GM21717 (cell line): ENCODE results near the gene PHC2.
"Not testable (repeated sequence)": the region's sequence is repeated elsewhere in the genome, so short reads cannot be mapped to it uniquely, and the experiment has no call there.

Source experiments
- ATAC-seq: cut with Tn5 transposase; IDR thresholded peaks from one replicate; pipeline ENCODE4 v1.9.1; 2021; ENCODE audit warnings: mild to moderate bottlenecking, moderate library complexity; ENCODE audit not compliant: unreplicated experiment

The PHC2 gene

DNA sequence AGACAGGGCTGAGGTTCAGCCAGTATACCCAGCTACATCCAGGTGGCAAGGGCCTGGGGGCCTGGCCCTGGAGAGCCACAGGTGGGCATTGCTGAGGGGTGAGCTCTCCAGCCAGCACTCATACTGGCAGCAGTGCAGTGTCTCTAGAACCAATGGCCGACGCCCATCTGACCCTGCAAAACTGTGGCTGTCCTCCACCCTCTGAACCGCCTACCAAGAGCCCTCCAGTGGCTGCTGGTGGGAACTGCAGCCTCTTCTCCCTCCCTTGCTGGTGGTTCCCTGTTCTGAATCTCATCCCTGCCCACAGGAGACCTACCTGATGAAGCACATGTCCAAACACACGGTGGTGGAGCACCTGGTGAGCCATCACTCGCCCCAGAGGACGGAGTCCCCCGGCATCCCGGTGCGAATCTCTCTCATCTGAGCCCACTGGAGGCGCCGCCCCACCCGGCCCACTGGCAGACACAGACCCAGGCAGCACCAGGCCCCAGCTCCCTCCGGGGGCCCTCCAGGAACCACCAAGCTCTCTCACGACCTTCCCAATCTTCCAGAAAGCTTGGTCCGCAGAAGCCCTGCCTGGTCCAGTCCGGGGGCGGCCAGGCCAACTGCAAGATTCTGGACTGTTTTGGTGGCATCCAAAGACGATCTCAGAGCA, 132.1 kb downstream of the PHC2 start:
- no peak for ATAC-seq

DNA sequence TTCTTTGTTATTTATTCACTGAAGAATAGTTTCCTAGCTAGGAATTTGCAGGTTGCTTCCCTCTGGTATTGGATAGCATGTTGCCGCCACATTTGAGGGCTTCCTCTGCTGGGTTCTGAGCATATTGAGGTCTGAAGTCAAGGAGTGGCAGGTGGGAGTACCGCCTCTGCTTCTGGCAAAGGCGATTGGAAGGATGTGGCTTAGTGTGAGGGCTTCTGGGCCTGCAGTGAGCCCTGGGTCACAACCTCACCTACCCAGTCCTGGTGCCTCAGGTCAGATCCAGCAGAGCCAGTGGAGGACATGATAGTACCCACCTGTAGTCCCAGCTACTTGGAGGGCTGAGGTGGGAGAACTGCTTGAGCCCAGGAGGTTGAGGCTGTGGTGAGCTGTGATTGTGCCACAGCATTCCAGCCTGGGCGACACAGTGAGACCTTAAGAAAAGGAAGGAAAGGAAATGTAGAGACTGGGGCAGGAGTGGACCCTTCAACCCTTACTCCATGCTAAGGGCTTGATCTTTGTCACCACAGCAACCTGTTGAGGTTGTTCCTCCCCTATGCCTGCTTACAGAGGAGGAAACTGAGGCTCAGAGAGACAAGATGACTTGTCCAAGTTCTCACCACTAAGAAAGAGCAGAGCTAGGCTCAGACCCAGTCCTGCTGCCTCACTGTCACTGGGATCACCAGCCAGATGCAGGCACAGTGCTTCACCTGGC, 132.8 kb downstream of the PHC2 start:
- no peak for ATAC-seq

DNA sequence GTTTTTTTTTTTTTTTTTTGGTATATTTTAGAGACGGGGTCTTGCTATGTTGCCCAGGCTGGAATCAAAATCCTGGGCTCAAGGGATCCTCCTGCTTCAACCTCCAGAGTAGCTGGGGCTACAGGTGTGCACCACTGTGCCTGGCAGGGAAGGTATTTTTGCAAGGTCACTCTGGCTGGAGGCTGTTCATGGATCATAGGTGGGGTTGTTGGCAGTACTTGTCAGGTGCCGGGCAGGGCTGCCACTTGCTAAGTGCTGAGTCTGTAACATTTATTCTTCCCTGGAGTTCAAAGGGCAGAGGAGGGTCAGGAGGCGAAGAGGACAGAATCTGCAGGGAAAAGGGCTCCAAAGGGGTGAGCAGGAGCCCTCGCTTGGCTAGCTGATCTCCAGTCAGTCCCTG, 134.1 kb downstream of the PHC2 start:
- ATAC-seq, result no peak

DNA sequence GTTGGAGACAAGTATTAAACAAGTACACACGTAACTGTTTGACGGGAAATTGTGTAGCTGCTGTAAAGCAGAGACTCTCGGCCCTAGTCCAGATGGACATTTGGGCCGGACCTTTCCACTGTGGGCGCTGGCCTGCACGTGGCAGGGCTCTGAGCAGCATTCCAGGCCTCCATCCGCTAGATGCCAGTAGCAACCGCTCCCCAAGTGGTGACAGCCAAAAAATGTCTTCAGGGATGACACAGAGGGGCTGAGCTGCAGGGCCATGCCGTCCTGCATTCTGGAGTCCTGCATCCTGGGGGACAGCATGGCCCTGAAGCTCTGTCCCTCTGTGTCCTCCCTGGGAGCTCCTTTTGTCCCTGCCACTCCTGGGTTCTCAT, 134.8 kb downstream of the PHC2 start:
- ATAC-seq, result no peak

DNA sequence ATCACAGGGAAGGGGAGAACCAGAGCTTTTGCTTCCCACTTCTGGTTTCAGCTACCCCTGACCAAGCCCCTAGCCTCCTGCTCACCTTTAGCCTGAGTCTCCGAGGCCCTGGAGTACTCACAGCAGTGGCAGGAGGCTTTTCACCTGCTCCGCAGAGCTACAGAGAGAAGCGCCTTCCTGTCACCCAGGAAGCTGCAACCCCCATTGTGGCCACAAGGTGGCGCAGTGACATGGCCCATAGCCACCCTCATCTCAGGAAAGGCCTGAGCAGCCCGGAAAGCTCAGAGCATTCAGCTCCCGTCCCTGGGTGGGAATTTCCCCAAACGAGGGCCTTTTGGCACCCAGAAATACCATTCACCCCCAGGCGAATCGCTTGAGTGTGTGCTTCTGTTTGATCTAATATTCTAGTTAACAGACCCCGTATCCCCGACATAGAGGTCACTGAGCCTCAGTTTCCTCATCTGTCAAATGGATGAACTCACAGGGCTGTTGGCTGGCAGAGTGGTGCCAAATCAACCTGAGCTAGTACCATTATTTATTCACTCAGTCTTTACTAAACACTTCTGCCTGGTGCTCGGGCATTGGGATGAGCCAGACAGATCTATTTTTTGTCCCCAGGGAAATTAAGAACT, 135.3 kb downstream of the PHC2 start:
- peak; percentile 56 for ATAC-seq

DNA sequence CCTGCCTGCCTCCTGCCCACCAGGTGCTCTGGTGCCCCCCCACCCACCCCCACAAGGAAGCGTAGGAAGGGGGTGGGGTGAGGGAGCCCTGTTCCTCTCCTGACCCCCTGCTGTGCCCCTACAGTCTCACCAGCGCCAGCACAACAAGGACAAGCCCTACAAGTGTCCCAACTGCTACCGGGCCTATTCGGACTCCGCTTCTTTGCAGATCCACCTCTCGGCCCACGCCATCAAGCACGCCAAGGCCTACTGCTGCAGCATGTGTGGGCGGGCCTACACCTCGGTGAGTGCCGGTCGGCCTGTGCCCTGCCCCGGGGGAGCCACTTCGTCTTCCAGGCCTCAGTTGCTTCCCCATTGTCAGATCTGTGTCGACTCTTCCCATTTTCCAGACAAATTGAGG, 135.9 kb downstream of the PHC2 start:
- no peak for ATAC-seq

DNA sequence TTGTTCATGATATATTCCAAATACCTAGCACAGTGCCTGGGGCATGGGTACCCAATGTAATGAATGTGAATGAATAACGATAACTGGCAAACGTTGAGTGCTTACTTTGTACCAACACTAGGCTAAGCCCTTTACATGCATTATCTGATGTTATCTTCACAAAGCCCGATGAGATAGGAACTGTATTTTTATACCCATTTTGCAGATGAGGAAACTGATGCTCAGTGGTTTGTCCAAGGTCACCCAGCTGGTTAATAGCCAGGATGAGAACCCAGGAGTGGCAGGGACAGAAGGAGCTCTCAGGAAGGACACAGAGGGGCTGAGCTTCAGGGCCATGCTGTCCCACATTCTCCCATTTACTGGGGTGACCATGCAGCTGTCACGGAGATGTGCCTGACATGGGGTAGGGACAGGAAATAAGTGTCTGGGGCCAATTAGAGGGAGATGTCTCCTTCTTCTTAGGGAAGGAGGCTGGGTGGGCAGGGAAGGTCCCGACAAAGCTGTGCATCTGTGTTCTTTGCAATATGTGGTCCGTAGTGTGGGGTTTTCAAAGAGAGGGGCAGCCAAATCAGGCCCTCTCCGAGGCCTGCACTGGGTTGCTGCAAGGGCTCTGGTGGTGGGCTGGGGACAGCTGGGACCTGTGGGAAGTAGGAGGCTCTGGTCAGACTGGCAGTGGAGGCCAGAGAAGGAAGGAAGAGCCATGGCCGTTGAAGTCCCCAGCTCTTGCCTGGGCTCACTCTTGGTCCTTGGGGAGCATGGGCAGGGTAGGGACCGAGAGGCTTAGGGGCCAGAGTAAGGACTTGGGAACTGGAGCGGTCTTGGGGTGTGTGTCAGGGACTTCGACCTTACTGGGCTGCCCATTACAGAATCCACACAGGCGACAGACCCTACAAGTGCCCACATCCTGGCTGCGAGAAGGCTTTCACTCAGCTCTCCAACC, 136.6 kb downstream of the PHC2 start:
- ATAC-seq, result no peak

DNA sequence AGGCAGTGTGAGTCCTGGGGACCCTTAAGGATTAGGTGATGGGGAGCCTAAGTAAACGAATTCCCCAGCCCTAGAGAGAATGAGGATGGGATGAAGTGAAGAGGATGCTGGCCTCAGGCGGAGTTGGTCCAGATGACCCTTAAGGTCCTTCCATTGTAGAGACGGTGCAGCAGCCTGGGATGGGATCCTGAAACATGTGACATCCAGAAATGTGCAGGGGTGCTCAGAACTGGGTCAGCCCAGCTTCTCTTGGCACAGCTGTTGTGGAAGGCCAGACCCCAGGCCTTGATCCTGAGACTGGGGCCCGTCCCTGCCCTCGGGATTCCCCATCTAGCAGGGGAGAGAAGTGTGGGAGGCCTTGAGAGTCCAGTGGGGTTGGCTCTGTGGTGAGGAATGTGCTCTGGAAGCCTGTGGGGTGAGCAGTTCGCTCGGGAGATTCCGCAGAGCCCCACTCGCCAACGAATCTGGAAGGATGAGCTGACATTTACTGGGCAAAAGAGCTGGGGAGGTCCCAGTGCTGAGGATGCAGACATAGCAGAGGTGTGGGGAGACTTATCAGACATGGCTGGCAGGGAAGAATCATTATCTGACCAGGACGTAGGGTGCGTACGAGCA, 138.1 kb downstream of the PHC2 start:
- no peak for ATAC-seq

DNA sequence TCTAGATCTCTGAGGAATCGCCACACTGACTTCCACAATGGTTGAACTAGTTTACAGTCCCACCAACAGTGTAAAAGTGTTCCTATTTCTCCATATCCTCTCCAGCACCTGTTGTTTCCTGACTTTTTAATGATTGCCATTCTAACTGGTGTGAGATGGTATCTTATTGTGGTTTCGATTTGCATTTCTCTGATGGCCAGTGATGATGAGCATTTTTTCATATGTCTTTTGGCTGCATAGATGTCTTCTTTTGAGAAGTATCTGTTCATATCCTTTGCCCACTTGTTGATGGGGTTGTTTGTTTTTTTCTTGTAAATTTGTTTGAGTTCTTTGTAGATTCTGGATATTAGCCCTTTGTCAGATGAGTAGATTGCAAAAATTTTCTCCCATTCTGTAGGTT, 140.3 kb downstream of the PHC2 start:
- not testable (repeated sequence) for ATAC-seq

DNA sequence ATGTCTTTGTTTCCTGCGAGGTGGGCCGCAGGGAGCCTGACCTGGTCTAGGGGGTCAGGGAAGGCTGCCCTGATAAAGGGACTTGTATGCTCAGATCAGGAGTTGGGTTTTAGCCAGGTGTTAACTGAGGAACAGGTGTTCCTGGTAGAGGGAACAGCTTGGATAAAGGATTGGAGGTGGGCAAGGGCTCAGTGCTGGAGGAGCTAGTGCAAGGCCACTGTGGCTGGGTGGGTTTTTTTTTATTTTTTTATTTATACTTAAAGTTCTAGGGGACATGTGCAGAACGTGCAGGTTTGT, 141.1 kb downstream of the PHC2 start:
- ATAC-seq, result no peak

DNA sequence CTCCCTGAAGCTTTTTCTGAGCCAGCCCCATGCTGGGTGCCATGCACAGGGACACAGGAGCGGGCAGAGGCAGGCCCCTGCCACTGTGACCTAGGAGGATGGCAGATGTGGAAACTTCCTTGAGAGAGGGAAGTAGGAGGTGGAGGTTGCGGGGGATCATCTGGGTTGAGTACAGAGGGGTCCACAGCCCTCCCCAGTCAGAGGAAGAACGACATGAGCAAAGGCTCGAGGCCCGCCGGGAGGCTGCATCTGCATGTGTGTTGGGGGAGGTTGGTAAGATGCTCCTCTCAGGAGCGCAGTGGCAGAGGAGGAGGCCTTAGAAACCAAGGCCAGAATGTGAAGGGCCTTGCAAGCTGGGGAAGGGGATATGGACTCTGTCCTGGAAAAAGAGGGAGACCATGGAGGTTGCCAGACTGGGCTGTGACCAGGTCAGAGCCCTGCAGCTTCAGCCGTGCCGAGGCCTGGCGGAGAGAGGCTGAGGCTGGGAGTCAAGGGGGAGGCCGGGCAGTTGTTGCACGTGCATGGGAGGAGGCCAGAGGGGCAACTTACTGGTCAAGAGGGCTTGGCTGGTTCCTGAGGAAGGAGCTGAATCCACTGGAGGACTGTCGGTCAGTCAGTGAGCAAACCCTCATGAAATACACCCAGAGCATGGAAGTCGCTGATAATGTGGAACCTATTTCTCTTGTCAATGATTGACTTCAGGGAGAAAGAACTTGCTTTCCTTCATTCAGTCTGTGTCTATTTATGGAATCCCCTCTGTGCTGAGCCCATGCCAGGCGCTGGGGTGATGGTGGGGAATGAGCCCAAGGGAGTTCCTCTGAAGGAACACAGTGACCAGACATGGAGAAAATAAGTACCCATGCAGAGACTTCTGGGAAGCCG, 141.7 kb downstream of the PHC2 start:
- no peak for ATAC-seq

DNA sequence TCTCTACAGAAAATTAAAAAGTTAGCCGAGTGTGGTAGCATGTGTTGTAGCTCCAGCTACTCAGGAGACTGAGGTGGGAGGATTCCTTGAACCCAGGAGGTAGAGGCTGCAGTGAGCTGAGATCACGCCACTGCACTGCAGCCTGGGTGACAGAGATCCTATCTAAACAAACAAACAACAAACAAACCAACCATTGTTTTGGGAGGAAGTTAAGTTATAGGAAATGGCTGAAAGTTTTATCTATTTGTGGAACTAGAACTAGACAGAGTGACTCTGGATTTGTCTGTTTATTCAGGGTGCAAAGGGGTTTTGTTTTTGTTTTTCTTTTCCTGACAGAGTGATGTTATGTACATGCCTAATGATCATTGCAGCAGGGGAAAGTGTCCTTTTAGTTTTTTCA, 143.6 kb downstream of the PHC2 start:
- ATAC-seq, result no peak

DNA sequence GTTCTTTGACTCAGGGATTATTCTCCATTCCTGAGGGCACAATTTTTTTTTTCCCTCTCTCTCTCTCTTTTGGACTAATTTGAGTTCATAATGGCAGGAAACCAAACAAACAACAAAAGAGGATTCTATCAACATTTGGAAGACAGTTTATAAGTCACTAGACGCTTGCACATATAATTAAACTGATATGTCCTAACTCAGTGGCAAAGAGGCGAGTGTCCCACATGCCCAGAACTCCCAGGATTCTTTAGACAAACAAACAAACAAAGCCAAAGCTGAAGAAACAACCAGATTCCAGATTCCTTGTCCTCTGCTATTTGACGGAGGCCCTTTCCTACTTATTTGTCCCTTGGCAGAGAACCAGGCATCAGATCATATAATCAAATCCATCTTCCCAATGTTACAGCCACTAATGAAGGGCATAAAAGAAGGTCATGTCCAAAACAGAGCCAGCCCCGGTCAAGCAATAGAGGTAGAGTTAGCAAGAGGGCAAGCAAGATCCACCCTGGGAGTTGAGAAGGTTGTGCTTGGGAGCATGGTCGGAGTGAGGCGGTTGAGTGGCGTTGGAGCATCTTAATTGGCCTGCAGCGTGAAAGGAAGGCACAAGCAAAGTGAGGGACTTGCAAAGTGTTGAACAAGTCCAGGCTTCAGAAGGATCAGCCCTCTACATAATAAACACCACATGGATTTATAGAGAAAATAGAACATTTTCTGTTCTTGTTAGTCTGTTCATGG, 144.3 kb downstream of the PHC2 start:
- ATAC-seq, result no peak

DNA sequence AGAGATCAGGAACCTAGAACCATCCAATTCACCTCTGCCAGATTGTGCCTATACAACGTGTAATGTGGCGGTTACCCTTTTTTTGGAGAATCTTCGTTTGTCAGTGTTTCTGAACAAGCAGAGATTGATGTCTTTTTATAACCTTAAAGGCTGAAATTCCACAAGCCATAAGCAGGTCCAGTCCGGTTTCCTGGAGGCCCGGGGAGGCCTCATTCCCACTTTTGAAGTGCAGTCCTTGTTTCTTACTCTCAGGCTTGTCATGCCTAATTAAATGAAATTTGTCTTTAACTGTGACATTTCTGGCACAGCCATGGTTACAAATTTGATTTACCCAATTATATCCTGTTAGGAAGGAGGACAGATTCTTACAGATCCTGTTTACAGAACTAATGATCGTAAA, 146.8 kb downstream of the PHC2 start:
- ATAC-seq, result no peak

DNA sequence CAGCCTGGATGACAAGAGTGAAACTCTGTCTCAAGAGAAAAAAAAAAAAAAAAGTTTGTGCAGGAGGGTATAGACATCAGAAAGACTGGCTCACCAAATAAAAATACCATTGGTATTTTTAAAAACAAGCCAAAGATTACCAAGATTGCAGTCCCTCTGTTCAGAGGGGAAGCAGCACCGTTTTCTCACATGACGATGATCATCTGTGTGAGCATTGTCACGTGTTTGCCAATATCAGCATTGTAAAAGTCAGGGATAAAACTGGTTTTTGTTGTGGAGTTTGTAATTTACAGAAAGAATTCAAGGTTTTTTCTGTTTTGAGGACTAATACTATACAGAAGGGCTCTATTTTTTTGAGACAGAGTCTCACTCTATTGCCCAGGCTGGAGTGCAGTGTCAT, 148.1 kb downstream of the PHC2 start:
- no peak for ATAC-seq

DNA sequence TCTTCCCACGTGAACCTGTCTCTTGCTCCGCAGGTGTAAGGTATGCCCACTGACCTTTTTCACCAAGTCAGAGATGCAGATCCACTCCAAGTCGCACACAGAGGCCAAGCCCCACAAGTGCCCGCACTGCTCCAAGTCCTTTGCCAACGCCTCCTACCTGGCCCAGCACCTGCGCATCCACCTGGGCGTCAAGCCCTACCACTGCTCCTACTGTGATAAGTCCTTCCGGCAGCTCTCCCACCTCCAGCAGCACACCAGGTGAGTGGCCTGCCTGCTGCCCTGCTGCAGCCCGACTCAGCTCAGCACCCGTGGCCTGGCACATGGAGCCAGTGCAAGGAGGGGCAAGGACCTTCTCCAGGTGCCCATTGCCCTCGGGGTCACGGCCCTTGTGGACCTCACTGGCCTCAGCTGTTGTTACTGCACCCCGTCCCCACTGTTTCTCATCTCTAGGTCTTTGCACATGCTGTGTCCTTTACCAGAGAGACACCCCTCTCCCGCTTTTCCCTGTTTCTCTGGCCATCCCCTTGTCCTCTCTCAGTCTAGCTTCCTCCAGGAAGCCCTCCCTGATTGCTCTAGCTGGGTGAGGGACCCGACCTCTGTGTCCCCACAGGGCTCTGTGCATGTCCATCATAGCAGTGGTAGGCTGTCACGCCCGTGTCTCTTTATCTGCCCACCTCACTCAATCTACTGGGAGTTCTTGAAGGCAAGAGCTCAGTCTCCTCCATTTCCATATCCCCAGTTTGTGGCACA, 149.2 kb downstream of the PHC2 start:
- no peak for ATAC-seq

DNA sequence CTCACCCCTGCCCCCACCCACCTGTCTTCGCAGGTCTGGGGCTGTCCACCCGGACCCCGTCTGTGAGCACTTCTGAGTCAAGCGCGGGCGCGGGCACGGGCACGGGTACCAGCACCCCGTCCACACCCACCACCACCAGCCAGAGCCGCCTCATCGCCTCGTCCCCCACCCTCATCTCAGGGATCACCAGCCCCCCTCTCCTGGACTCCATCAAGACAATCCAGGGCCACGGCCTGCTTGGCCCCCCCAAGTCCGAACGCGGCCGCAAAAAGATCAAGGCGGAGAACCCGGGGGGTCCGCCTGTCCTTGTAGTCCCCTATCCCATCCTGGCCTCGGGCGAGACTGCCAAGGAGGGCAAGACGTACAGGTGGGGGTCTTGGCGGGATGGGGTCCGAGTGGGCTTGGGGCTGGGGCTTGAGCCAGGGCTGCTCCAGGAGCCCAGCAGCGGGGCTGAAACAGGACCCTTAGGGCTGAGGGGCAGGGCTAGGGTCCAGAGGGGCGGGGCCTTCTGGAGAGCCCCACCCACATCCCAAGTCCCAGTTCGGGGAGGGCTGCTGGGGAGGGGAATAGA, 150.7 kb downstream of the PHC2 start:
- ATAC-seq, result no peak

DNA sequence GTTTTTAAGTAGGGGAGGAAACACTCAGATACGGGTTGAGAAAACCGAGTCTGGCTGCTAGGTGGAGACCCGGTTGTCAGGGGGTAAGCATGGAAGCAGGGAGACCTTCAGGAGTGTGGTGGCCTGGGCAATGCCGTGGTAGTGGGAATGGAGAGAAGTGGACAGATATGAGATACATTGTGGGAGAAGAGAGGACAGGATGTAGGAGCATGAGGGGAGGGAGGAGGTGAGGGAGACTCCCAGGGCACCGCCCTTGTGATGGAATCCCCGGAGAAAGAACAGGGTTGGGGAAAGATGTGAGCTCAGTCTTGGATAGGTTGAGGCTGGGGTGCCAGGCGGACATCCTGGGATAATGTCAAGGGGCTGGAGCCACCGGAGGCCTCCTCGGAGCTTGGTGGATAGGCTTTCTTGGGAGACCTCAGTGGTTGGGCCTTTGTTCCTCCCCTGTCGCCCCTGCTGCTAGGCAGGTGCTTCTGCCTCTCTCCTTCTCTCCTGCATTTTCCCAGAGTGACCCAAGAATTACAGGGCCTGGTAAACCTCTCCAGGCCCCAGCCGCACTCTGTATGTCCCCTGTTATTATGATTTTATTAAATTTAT, 153.3 kb downstream of the PHC2 start:
- no peak for ATAC-seq
